Neural progenitor cell (in vitro differentiated cells): Measurements from ENCODE around the gene GRID1. TPM values are rescaled to one million over a fixed set of nuclear protein-coding genes. Genes with fewer than 3 reads are reported as not detected.

ENCODE experiments used
- DNase-seq: peaks from one replicate; pipeline ENCODE4 v3.0.0-alpha.2; 2016; ENCODE audit warnings: low spot score
- H2AFZ ChIP-seq: fragments of 200-600 bp; sonication (generic); replicated peaks from 2 replicates; pipeline ENCODE4 v1.6.1; 2016; ENCODE audit warnings: antibody characterized with exemption
- H3F3A ChIP-seq: fragments of 200-600 bp; sonication (generic); 2 replicates; pipeline ENCODE4 v1.6.1; 2016; ENCODE audit warnings: antibody characterized with exemption, low read depth
- H3K27ac ChIP-seq: fragments of 200-600 bp; sonication (generic); 2 replicates; pipeline ENCODE4 v1.5.1; 2016; ENCODE audit warnings: mild to moderate bottlenecking
- H3K27me3 ChIP-seq: fragments of 200-600 bp; sonication (generic); 2 replicates; pipeline ENCODE4 v1.6.1; 2016; ENCODE audit warnings: mild to moderate bottlenecking, moderate library complexity
- H3K36me3 ChIP-seq: fragments of 200-600 bp; sonication (generic); 2 replicates; pipeline ENCODE4 v1.5.1; 2016
- H3K4me1 ChIP-seq: fragments of 200-600 bp; sonication (generic); 2 replicates; pipeline ENCODE4 v1.6.1; 2016; ENCODE audit warnings: mixed run types
- H3K4me2 ChIP-seq: fragments of 200-600 bp; sonication (generic); 2 replicates; pipeline ENCODE4 v1.6.1; 2016
- H3K4me3 ChIP-seq: fragments of 200-600 bp; sonication (generic); 2 replicates; pipeline ENCODE4 v1.5.1; 2016
- H3K79me2 ChIP-seq: fragments of 200-600 bp; sonication (generic); 2 replicates; pipeline ENCODE4 v1.6.1; 2016; ENCODE audit warnings: low read depth
- H3K9ac ChIP-seq: fragments of 200-600 bp; sonication (generic); 2 replicates; pipeline ENCODE4 v1.6.1; 2016
- H3K9me3 ChIP-seq: fragments of 200-600 bp; sonication (generic); 2 replicates; pipeline ENCODE4 v1.5.1; 2016; ENCODE audit warnings: low read depth
- H4K20me1 ChIP-seq: fragments of 200-600 bp; sonication (generic); 2 replicates; pipeline ENCODE4 v1.6.1; 2016; ENCODE audit warnings: low read depth
- H3K27ac Mint-ChIP-seq: 3 replicates; pipeline ENCODE4 v1.8.0; 2021; ENCODE audit warnings: mixed read lengths
- H3K27me3 Mint-ChIP-seq: 2 replicates; pipeline ENCODE4 v1.8.0; 2022; ENCODE audit warnings: low read depth, mild to moderate bottlenecking, inconsistent platforms, moderate library complexity, mixed read lengths; ENCODE audit not compliant: insufficient read depth
- H3K36me3 Mint-ChIP-seq: 3 replicates; pipeline ENCODE4 v1.8.0; 2021; ENCODE audit warnings: mixed read lengths
- H3K4me1 Mint-ChIP-seq: 3 replicates; pipeline ENCODE4 v1.8.0; 2021; ENCODE audit warnings: mixed read lengths
- H3K4me3 Mint-ChIP-seq: 3 replicates; pipeline ENCODE4 v1.8.0; 2021; ENCODE audit warnings: mild to moderate bottlenecking, moderate library complexity, mixed read lengths
- H3K9me3 Mint-ChIP-seq: 3 replicates; pipeline ENCODE4 v1.8.0; 2020; ENCODE audit warnings: mixed read lengths
- EZH2 ChIP-seq: fragments of 200-600 bp; sonication (generic); IDR thresholded peaks from 2 replicates; pipeline ENCODE4 v1.6.1; 2017; ENCODE audit warnings: antibody characterized with exemption, mild to moderate bottlenecking, moderate library complexity
- EZH2phosphoT487 ChIP-seq: fragments of 200-600 bp; sonication (generic); IDR thresholded peaks from 2 replicates; pipeline ENCODE4 v1.6.1; 2017; ENCODE audit warnings: antibody characterized with exemption
- total RNA-seq: library from RNA; depleted of rRNA; stranded (reverse); fragments of >200 nt; gene quantifications from 2 replicates; pipeline ENCODE4 v1.2.3, GENCODE V29; 2015; ENCODE audit warnings: low replicate concordance
- TF ChIP-seq, protein P1 (sequence below): fragments of 200-600 bp; sonication (generic); IDR thresholded peaks from 2 replicates; pipeline ENCODE4 v1.5.1; 2017; ENCODE audit warnings: antibody characterized with exemption, mild to moderate bottlenecking

The GRID1 gene
- total RNA-seq, 1 donor from 2014 or later = not detected

DNA sequence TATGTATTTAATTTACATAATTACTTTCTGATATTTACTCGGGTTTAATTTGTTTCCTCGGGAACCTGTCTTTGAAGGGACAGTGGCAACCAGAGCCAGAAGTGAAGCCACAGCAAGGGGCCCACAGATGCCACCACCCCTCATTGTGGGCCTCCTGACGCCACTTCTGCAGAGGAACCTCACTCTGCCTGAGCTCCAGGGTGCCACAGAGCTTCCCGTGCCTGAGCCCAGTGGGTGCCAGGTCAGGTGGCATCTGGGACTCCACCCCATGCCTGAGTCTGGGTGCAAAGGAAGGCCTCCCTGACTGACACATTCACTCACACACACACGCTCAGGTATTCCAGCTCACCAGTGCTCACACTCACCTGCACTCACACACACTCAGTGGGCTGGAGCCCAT lies 213.7 kb downstream of the GRID1 start:
- H3K27me3 Mint-ChIP-seq = no peaks in the 10 kb centered on the region
- no peaks in the 10 kb centered on the region for H3K27me3 ChIP-seq
- no peaks in the 10 kb centered on the region for H3K36me3 Mint-ChIP-seq
- H3F3A ChIP-seq = no peaks in the 10 kb centered on the region
- no peak overlapping the region for H3K4me3 Mint-ChIP-seq
- H3K9me3 ChIP-seq = no peaks in the 10 kb centered on the region
- H3K4me2 ChIP-seq = no peak overlapping the region
- TF ChIP-seq EZH2 = no peak
- TF ChIP-seq EZH2phosphoT487 = no peak
- TF ChIP-seq, protein P1, sequence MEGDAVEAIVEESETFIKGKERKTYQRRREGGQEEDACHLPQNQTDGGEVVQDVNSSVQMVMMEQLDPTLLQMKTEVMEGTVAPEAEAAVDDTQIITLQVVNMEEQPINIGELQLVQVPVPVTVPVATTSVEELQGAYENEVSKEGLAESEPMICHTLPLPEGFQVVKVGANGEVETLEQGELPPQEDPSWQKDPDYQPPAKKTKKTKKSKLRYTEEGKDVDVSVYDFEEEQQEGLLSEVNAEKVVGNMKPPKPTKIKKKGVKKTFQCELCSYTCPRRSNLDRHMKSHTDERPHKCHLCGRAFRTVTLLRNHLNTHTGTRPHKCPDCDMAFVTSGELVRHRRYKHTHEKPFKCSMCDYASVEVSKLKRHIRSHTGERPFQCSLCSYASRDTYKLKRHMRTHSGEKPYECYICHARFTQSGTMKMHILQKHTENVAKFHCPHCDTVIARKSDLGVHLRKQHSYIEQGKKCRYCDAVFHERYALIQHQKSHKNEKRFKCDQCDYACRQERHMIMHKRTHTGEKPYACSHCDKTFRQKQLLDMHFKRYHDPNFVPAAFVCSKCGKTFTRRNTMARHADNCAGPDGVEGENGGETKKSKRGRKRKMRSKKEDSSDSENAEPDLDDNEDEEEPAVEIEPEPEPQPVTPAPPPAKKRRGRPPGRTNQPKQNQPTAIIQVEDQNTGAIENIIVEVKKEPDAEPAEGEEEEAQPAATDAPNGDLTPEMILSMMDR = no peak
- peaks cover 26% of the 10 kb centered on the region for H3K4me1 Mint-ChIP-seq
- no peaks in the 10 kb centered on the region for H3K79me2 ChIP-seq
- no peak overlapping the region for H3K4me3 ChIP-seq
- peaks cover 7% of the 10 kb centered on the region for H3K4me1 ChIP-seq
- H3K27ac ChIP-seq = no peak overlapping the region
- H4K20me1 ChIP-seq = no peaks in the 10 kb centered on the region
- no peak overlapping the region for H2AFZ ChIP-seq
- H3K9me3 Mint-ChIP-seq = no peaks in the 10 kb centered on the region
- no peak overlapping the region for H3K27ac Mint-ChIP-seq
- no peak for DNase-seq
- no peaks in the 10 kb centered on the region for H3K36me3 ChIP-seq
- no peak overlapping the region for H3K9ac ChIP-seq

DNA sequence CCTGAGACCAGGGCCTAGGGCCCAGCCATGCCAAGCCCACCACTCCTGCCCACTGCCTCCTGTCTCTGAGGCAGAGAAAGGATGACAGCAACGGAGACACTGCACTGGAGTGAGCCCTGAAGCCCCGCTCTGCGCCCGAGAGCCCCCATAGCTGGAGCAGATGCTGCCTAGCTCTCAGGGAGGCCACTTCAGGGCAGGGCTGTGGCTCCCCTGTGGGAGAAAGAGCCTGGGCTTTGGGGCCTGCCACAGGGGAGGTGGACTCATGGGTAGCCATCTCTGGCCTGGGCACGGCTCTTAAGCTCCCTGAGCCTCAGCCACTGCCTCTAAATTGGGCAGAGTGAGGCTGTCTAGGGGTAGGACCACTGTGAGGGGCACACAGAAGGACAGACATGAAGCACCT lies 214.2 kb downstream of the GRID1 start:
- no peaks in the 10 kb centered on the region for H3F3A ChIP-seq
- Mint-ChIP-seq H3K36me3 (no peaks in the 10 kb centered on the region), H3K4me3 (no peak overlapping the region), H3K4me1 (peaks cover 26% of the 10 kb centered on the region), H3K27me3 (no peaks in the 10 kb centered on the region), H3K9me3 (no peaks in the 10 kb centered on the region), H3K27ac (no peak overlapping the region)
- H3K27ac ChIP-seq = no peak overlapping the region
- TF ChIP-seq EZH2phosphoT487 = no peak
- no peak for TF ChIP-seq EZH2
- TF ChIP-seq, protein P1 = no peak
- no peaks in the 10 kb centered on the region for H3K27me3 ChIP-seq
- H3K9ac ChIP-seq = no peak overlapping the region
- H3K4me2 ChIP-seq = no peak overlapping the region
- no peaks in the 10 kb centered on the region for H3K36me3 ChIP-seq
- peaks cover 7% of the 10 kb centered on the region for H3K4me1 ChIP-seq
- H2AFZ ChIP-seq = no peak overlapping the region
- no peak overlapping the region for H3K4me3 ChIP-seq
- no peaks in the 10 kb centered on the region for H3K79me2 ChIP-seq
- H4K20me1 ChIP-seq = no peaks in the 10 kb centered on the region
- H3K9me3 ChIP-seq = no peaks in the 10 kb centered on the region
- DNase-seq = no peak

DNA sequence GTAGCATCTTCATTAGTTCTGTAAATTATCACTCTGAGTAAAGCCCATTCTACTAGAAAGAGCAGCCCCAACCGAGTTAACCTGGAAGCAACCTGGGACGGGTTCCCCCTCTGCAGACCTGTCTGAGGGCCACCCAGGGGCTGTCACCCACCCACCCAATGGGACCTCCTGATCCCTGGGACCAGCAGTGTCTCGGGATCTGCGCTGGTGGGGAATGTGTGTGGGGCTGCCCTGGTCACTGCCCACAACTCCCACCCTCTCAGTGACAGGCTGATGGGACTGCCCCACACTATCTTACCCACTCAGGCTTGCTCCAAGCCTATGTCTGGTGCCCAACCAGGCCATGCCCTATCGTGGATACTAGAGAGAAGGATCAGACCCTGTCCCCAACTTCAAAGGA lies 215.0 kb downstream of the GRID1 start:
- Histone ChIP-seq H3K36me3 (no peaks in the 10 kb centered on the region), H3K27ac (no peak overlapping the region), H3K9ac (no peak overlapping the region), H3K4me3 (no peak overlapping the region), H4K20me1 (no peaks in the 10 kb centered on the region), H3K79me2 (no peaks in the 10 kb centered on the region), H3K9me3 (no peaks in the 10 kb centered on the region), H3K4me2 (no peak overlapping the region), H3K4me1 (peaks cover 7% of the 10 kb centered on the region), H3K27me3 (no peaks in the 10 kb centered on the region), H2AFZ (no peak overlapping the region), H3F3A (no peaks in the 10 kb centered on the region)
- Mint-ChIP-seq H3K27ac (peak overlapping the region; percentile 51), H3K36me3 (no peaks in the 10 kb centered on the region), H3K9me3 (no peaks in the 10 kb centered on the region), H3K27me3 (no peaks in the 10 kb centered on the region), H3K4me3 (no peak overlapping the region), H3K4me1 (peaks cover 26% of the 10 kb centered on the region)
- TF ChIP-seq EZH2 = no peak
- TF ChIP-seq, protein P1 = no peak
- TF ChIP-seq EZH2phosphoT487 = no peak
- no peak for DNase-seq
